K562 (cell line): Measurements from ENCODE around the gene SIGLEC11. TPM values are rescaled to one million over a fixed set of nuclear protein-coding genes. Genes with fewer than 3 reads are reported as not detected.
A peak's percentile ranks its signal among the peaks of the same experiment; 100 is the strongest.

ENCODE experiments used
- ATF4 ChIP-seq: fragments of 450-650 bp; formaldehyde crosslinking; IDR thresholded peaks from 2 replicates; pipeline ENCODE4 v1.4.0; 2022; ENCODE audit warnings: mild to moderate bottlenecking, moderate library complexity
- ATF7 ChIP-seq: fragments of 450-650 bp; IDR thresholded peaks from 2 replicates; pipeline ENCODE4 v1.7.1; 2014; ENCODE audit warnings: mild to moderate bottlenecking, moderate library complexity
- DACH1 ChIP-seq: fragments of 450-650 bp; IDR thresholded peaks from 2 replicates; pipeline ENCODE4 v1.6.1; 2018; ENCODE audit not compliant: partially characterized antibody
- ERF ChIP-seq: fragments of 450-650 bp; formaldehyde crosslinking; IDR thresholded peaks from 2 replicates; pipeline ENCODE4 v1.4.0; 2020; ENCODE audit warnings: mild to moderate bottlenecking, mixed read lengths
- ETV6 ChIP-seq, 3 experiments: fragments of 150-350 bp in 1 of 3; sonication (generic) in 1 of 3; formaldehyde crosslinking in 1 of 3; IDR thresholded peaks; 2 replicates each; pipeline versions ENCODE4 v1.6.1 to v1.8.0; 2014 to 2022; ENCODE audit warnings: borderline replicate concordance in 2 of 3, low read depth in 2 of 3, antibody characterized with exemption in 1 of 3, low read length in 1 of 3, mild to moderate bottlenecking in 1 of 3, missing genetic modification reagents in 1 of 3
- GABPA ChIP-seq: fragments of 200-800 bp; sonication (Bioruptor generic); conservative IDR thresholded peaks from 2 replicates; pipeline ENCODE4 v1.6.1; 2016; ENCODE audit warnings: low read depth, missing genetic modification characterization, missing compliant biosample characterization
- GMEB1 ChIP-seq: fragments of 250-450 bp; sonication (Bioruptor Pico); IDR thresholded peaks from 2 replicates; pipeline ENCODE4 v1.4.0; 2020; ENCODE audit warnings: mild to moderate bottlenecking
- HLTF ChIP-seq: fragments of 450-650 bp; IDR thresholded peaks from 2 replicates; pipeline ENCODE4 v1.6.1; 2016
- HMG20A ChIP-seq: fragments of 450-650 bp; formaldehyde crosslinking; conservative IDR thresholded peaks from 2 replicates; pipeline ENCODE4 v1.4.0; 2020; ENCODE audit warnings: mild to moderate bottlenecking, mixed read lengths
- KDM1A ChIP-seq, 2 experiments: fragments of 450-650 bp; IDR thresholded peaks; 2 replicates each; pipeline ENCODE4 v1.6.1; 2016; ENCODE audit warnings: mild to moderate bottlenecking in 2 of 2
- LARP7 ChIP-seq: fragments of 450-650 bp; IDR thresholded peaks from 2 replicates; pipeline ENCODE4 v1.6.1; 2016
- MBD2 ChIP-seq: sonication (generic); IDR thresholded peaks from 2 replicates; pipeline ENCODE4 v1.6.1; 2016; ENCODE audit warnings: low read depth, borderline replicate concordance
- MIER1 ChIP-seq: fragments of 450-650 bp; IDR thresholded peaks from 2 replicates; pipeline ENCODE4 v1.6.1; 2016; ENCODE audit warnings: antibody characterized with exemption, mild to moderate bottlenecking, low read depth
- MLX ChIP-seq, 2 experiments: fragments of 450-650 bp in 1 of 2; sonication (generic) in 1 of 2; formaldehyde crosslinking; conservative IDR thresholded peaks; 2 replicates each; pipeline versions ENCODE4 v1.4.0 to v1.8.1; 2020 to 2022; ENCODE audit warnings: mild to moderate bottlenecking in 1 of 2, missing genetic modification reagents in 1 of 2
- MTA2 ChIP-seq: fragments of 450-650 bp; IDR thresholded peaks from 2 replicates; pipeline ENCODE4 v1.6.1; 2016; ENCODE audit warnings: low read depth
- MTA3 ChIP-seq: fragments of 450-650 bp; formaldehyde crosslinking; IDR thresholded peaks from 2 replicates; pipeline ENCODE4 v1.6.1; 2017; ENCODE audit warnings: mild to moderate bottlenecking, borderline replicate concordance
- PATZ1 ChIP-seq: fragments of 250-450 bp; sonication (Bioruptor Pico); IDR thresholded peaks from 2 replicates; pipeline ENCODE4 v1.5.0; 2020; ENCODE audit warnings: mild to moderate bottlenecking, borderline replicate concordance
- SMAD4 ChIP-seq: fragments of 250-450 bp; sonication (Bioruptor Pico); conservative IDR thresholded peaks from 2 replicates; pipeline ENCODE4 v1.8.0; 2021; ENCODE audit warnings: inconsistent platforms, mild to moderate bottlenecking, moderate library complexity
- SMARCC2 ChIP-seq: fragments of 450-650 bp; IDR thresholded peaks from 2 replicates; pipeline ENCODE4 v1.6.1; 2017; ENCODE audit warnings: antibody characterized with exemption, moderate library complexity, mild to moderate bottlenecking, low read depth
- SMC3 ChIP-seq: conservative IDR thresholded peaks from 2 replicates; pipeline ENCODE4 v1.6.1; 2011; ENCODE audit warnings: low read depth, low read length, improper control_type of control experiment; ENCODE audit not compliant: insufficient read depth
- TFAP4 ChIP-seq: sonication (generic); formaldehyde crosslinking; IDR thresholded peaks from 2 replicates; pipeline ENCODE4 v1.8.0; 2022; ENCODE audit warnings: missing genetic modification reagents, mild to moderate bottlenecking, moderate library complexity, borderline replicate concordance
- ZNF24 ChIP-seq: fragments of 450-650 bp; IDR thresholded peaks from 2 replicates; pipeline ENCODE4 v1.6.1; 2016
- ZNF583 ChIP-seq: fragments of 250-450 bp; sonication (Bioruptor Pico); IDR thresholded peaks from 2 replicates; pipeline ENCODE4 v1.4.0; 2020
- polyA plus RNA-seq, 8 experiments: library from polyadenylated mRNA; depleted of rRNA in 4 of 8; stranded (reverse) in 5 of 8; unstranded in 3 of 8; fragments of >200 nt; fragmentation: Nextera tagmentation in 2 of 8; fragmentation: Illumina TruSeq in 1 of 8; extraction: Ambion mirVana in 2 of 8; extraction: Trizol in 1 of 8; gene quantifications; 2 replicates each; pipeline versions ENCODE4 v1.2.1 to v1.2.3, GENCODE V29; 2011 to 2014; ENCODE audit warnings: inconsistent platforms in 1 of 8, missing spikeins in 1 of 8
- total RNA-seq, 7 experiments: library from RNA; depleted of rRNA in 6 of 7; stranded (reverse); fragments of >200 nt in 6 of 7; fragmentation: Illumina TruSeq in 2 of 7; extraction: Trizol in 2 of 7; gene quantifications; 2 replicates each; pipeline versions ENCODE4 v1.2.1 to v1.2.3, GENCODE V29; 2011 to 2021; ENCODE audit warnings: low replicate concordance in 1 of 7

SIGLEC11 gene
- total and polyA plus RNA-seq, 9 of the 15 experiments (the other 6 are each of a cell fraction or from before 2014, with no cell fraction given): not detected

GRCh38 chr19:49987159-49987698, 26.3 kb upstream of the SIGLEC11 start (continued):
- TF ChIP-seq GMEB1 (CRISPR knock-in tag) (peak; percentile 66), SMARCC2 (peak; percentile 56), MLX (CRISPR knock-in tag; conservative IDR thresholded peaks at IDR 0.05) (peak in 1 of 2 experiments; percentile 100; a peak in 3 of 4 replicates), ETV6 (IDR thresholded peaks at IDR 0.05; ENCODE audit: borderline replicate concordance in 1 of 2, low read depth in 2 of 2, low read length in 1 of 2) (peak in 1 of 2 experiments; percentile 22; a peak in 1 of 4 replicates), ETV6 (CRISPR knock-in tag; IDR thresholded peaks at IDR 0.05; ENCODE audit: borderline replicate concordance) (peak; percentile 100), PATZ1 (CRISPR knock-in tag) (peak; percentile 85; the same call in 1 of the 2 replicates), SMAD4 (peak; percentile 99), MTA2 (no peak), ATF7 (peak; percentile 53; the same call in 1 of the 2 replicates), KDM1A (IDR thresholded peaks at IDR 0.05) (peak; percentile 31 to 78; a peak in 2 of 4 replicates), MBD2 (no peak), TFAP4 (CRISPR knock-in tag) (peak; percentile 100), ZNF583 (peak; percentile 98), HLTF (peak; percentile 91; the same call in 1 of the 2 replicates), DACH1 (peak; percentile 79), ZNF24 (peak; percentile 96), MIER1 (peak; percentile 100), ERF (CRISPR knock-in tag) (peak; percentile 96; the same call in 1 of the 2 replicates), HMG20A (no peak), GABPA (tag) (peak; percentile 70), MTA3 (peak; percentile 32; the same call in 1 of the 2 replicates), SMC3 (0 out of 2 replicates have a peak, but pooled peaks have one; percentile 34), LARP7 (peak; percentile 94), ATF4 (CRISPR knock-in tag) (peak; percentile 82)
